HepG2 (cell line): ENCODE data around the gene PDK2. TPM values are rescaled to one million over a fixed set of nuclear protein-coding genes. Genes with fewer than 3 reads are reported as not detected.
A peak's percentile ranks its signal among the peaks of the same experiment; 100 is the strongest.

ENCODE experiments used
- ESRRA ChIP-seq: sonication (generic); formaldehyde crosslinking; IDR thresholded peaks from 2 replicates; pipeline ENCODE4 v1.5.1; 2020; ENCODE audit warnings: mild to moderate bottlenecking, low read depth, missing genetic modification reagents
- ETV5 ChIP-seq: IDR thresholded peaks from 2 replicates; pipeline ENCODE4 v1.6.1; 2018; ENCODE audit warnings: missing biosample characterization, missing genetic modification reagents, inconsistent platforms, borderline replicate concordance
- FOSL2 ChIP-seq: sonication (generic); formaldehyde crosslinking; IDR thresholded peaks from 2 replicates; pipeline ENCODE4 v1.4.0; 2020; ENCODE audit warnings: missing genetic modification reagents
- FOXK2 ChIP-seq: fragments of 450-650 bp; IDR thresholded peaks from 2 replicates; pipeline ENCODE4 v1.6.1; 2016
- GPBP1L1 ChIP-seq: sonication (generic); formaldehyde crosslinking; IDR thresholded peaks from 2 replicates; pipeline ENCODE4 v1.5.0; 2020; ENCODE audit warnings: mild to moderate bottlenecking, missing genetic modification reagents
- ISL2 ChIP-seq: sonication (generic); formaldehyde crosslinking; IDR thresholded peaks from 2 replicates; pipeline ENCODE4 v1.5.0; 2020; ENCODE audit warnings: missing genetic modification reagents
- MAZ ChIP-seq, 2 experiments: sonication (generic) in 1 of 2; formaldehyde crosslinking in 1 of 2; IDR thresholded peaks; 2 replicates each; pipeline versions ENCODE4 v1.5.0 to v1.6.1; 2012 to 2020; ENCODE audit warnings: low read depth in 2 of 2, mild to moderate bottlenecking in 2 of 2, borderline replicate concordance in 1 of 2, improper control_type of control experiment in 1 of 2, low read length in 1 of 2, missing genetic modification reagents in 1 of 2, moderate library complexity in 1 of 2
- MLLT10 ChIP-seq: sonication (generic); formaldehyde crosslinking; IDR thresholded peaks from 2 replicates; pipeline ENCODE4 v1.4.0; 2020; ENCODE audit warnings: missing genetic modification reagents
- MYC ChIP-seq: sonication (generic); formaldehyde crosslinking; IDR thresholded peaks from 2 replicates; pipeline ENCODE4 v1.9.0; 2021; ENCODE audit warnings: missing genetic modification reagents, borderline replicate concordance
- MYPOP ChIP-seq: sonication (generic); formaldehyde crosslinking; IDR thresholded peaks from 2 replicates; pipeline ENCODE4 v1.8.1; 2023; ENCODE audit warnings: mild to moderate bottlenecking, moderate library complexity, missing genetic modification reagents
- PLSCR1 ChIP-seq: sonication (generic); formaldehyde crosslinking; IDR thresholded peaks from 2 replicates; pipeline ENCODE4 v1.5.0; 2020; ENCODE audit warnings: missing genetic modification reagents, mild to moderate bottlenecking, borderline replicate concordance
- RERE ChIP-seq: IDR thresholded peaks from 2 replicates; pipeline ENCODE4 v1.6.1; 2016; ENCODE audit warnings: low read depth, missing genetic modification reagents, missing compliant biosample characterization
- SIN3B ChIP-seq: fragments of 150-350 bp; IDR thresholded peaks from 2 replicates; pipeline ENCODE4 v1.6.1; 2014; ENCODE audit warnings: low read length
- ZFP91 ChIP-seq: sonication (generic); formaldehyde crosslinking; IDR thresholded peaks from 2 replicates; pipeline ENCODE4 v1.9.0; 2022; ENCODE audit warnings: missing genetic modification reagents, mild to moderate bottlenecking, borderline replicate concordance
- ZNF12 ChIP-seq: sonication (generic); formaldehyde crosslinking; IDR thresholded peaks from 2 replicates; pipeline ENCODE4 v1.5.0; 2020; ENCODE audit warnings: missing genetic modification reagents
- ZNF546 ChIP-seq: sonication (generic); formaldehyde crosslinking; conservative IDR thresholded peaks from 2 replicates; pipeline ENCODE4 v1.8.1; 2023; ENCODE audit warnings: mild to moderate bottlenecking, missing genetic modification reagents
- ZNF672 ChIP-seq: sonication (generic); formaldehyde crosslinking; IDR thresholded peaks from 2 replicates; pipeline ENCODE4 v1.8.1; 2022; ENCODE audit warnings: missing genetic modification reagents
- ZNF766 ChIP-seq: sonication (generic); formaldehyde crosslinking; IDR thresholded peaks from 2 replicates; pipeline ENCODE4 v1.5.0; 2020; ENCODE audit warnings: missing genetic modification reagents, borderline replicate concordance
- polyA plus RNA-seq, 8 experiments: library from polyadenylated mRNA; depleted of rRNA in 3 of 8; stranded (reverse) in 7 of 8; unstranded in 1 of 8; fragments of >200 nt; fragmentation: Illumina TruSeq in 4 of 8; extraction: Trizol in 4 of 8; gene quantifications; 2 replicates each; pipeline versions ENCODE4 v1.2.1 to v1.2.3, GENCODE V29; 2011 to 2016; ENCODE audit warnings: low read depth in 4 of 8, missing spikeins in 1 of 8, mixed read lengths in 1 of 8; ENCODE audit not compliant: insufficient read depth in 1 of 8
- total RNA-seq, 5 experiments: library from RNA; depleted of rRNA; stranded (reverse); fragments of >200 nt; fragmentation: Illumina TruSeq; extraction: Trizol; gene quantifications; 2 replicates each; pipeline ENCODE4 v1.2.3, GENCODE V29; 2016; ENCODE audit warnings: low read depth in 1 of 5

PDK2 gene
- total and polyA plus RNA-seq, 2 of the 13 experiments (the other 11 are each of a cell fraction or from before 2014, with no cell fraction given) = 18.5 to 59.7 TPM

GRCh38 chr17:50139950-50140885, 45.1 kb downstream of the PDK2 start (continued):
- TF ChIP-seq RERE (no peak), ZFP91 (CRISPR knock-in tag) (peak; percentile 34; the same call in 1 of the 2 replicates), ZNF672 (CRISPR knock-in tag) (no peak), ZNF766 (CRISPR knock-in tag) (no peak), ETV5 (CRISPR knock-in tag) (no peak), GPBP1L1 (CRISPR knock-in tag) (no peak), SIN3B (no peak), MLLT10 (CRISPR knock-in tag) (no peak), FOSL2 (CRISPR knock-in tag) (peak; percentile 49), ZNF546 (CRISPR knock-in tag) (no peak), ISL2 (CRISPR knock-in tag) (no peak), PLSCR1 (no peak), FOXK2 (no peak), ESRRA (no peak), MYPOP (CRISPR knock-in tag) (no peak), MAZ (IDR thresholded peaks at IDR 0.05; ENCODE audit: borderline replicate concordance, low read depth, low read length) (peak; percentile 57; the same call in 1 of the 2 replicates), MAZ (CRISPR knock-in tag; IDR thresholded peaks at IDR 0.05; ENCODE audit: low read depth) (no peak), ZNF12 (CRISPR knock-in tag) (no peak), MYC (peak; percentile 49; the same call in 1 of the 2 replicates)
